Measurements from ENCODE around the gene WDR55. TPM values are rescaled to one million over a fixed set of nuclear protein-coding genes. Genes with fewer than 3 reads are reported as not detected.
"Not testable (repeated sequence)": the region's sequence is repeated elsewhere in the genome, so short reads cannot be mapped to it uniquely, and the experiment has no call there.

Gene WDR55
- total and polyA plus RNA-seq, 12 donors, result 13.3 to 20.8 (median 16.8) TPM

DNA sequence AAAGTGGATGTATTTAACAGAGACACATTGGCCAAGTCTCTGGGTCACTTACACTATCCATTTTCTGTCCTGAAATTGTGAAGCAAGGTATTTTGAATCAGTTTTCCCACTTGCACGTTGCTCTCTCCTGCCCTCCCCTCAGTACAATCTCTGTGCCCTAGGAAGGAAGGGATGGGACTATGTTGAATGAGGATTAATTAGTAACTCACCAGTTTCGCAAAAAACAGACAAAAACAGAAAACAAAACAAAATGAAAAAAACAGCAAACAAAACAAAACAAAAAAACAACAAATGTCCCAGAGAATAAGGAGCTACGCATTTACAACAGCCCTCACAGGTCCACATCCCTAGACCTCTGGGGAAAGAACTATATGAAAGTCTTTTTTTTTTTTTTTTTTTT lies 30.6 kb upstream of the WDR55 start:
- Histone ChIP-seq H3K9me3 (replicated peaks in 1 of 3) (no peaks in the 10 kb centered on the region), H3K4me3 (no peak overlapping the region), H3K27ac (peak overlapping the region in 3 of 5 donors; percentile 55 to 92 (median 85)), H3K4me1 (replicated peaks in 1 of 2) (peaks cover 5 to 45% of the 10 kb centered on the region in 2 donors), H3K36me3 (replicated peaks in 1 of 2) (no peaks in the 10 kb centered on the region), H3K27me3 (no peaks in the 10 kb centered on the region)
- no peak for TF ChIP-seq POLR2A (IDR thresholded peaks at IDR 0.05)
- TF ChIP-seq, protein P1, sequence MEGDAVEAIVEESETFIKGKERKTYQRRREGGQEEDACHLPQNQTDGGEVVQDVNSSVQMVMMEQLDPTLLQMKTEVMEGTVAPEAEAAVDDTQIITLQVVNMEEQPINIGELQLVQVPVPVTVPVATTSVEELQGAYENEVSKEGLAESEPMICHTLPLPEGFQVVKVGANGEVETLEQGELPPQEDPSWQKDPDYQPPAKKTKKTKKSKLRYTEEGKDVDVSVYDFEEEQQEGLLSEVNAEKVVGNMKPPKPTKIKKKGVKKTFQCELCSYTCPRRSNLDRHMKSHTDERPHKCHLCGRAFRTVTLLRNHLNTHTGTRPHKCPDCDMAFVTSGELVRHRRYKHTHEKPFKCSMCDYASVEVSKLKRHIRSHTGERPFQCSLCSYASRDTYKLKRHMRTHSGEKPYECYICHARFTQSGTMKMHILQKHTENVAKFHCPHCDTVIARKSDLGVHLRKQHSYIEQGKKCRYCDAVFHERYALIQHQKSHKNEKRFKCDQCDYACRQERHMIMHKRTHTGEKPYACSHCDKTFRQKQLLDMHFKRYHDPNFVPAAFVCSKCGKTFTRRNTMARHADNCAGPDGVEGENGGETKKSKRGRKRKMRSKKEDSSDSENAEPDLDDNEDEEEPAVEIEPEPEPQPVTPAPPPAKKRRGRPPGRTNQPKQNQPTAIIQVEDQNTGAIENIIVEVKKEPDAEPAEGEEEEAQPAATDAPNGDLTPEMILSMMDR (IDR thresholded peaks at IDR 0.05), result no peak
- DNase-seq, result no peak
- intact Hi-C loops (cut with DNase I), result loop anchor here in 1 of 2 donors (5.0 kb wide), 1 partner anchor 57 kb away; no protein-coding TSS in a partner anchor
- 41 to 62% (median 58%) methylated on average over 3 of the region's 3 CpGs for WGBS, 4 donors

DNA sequence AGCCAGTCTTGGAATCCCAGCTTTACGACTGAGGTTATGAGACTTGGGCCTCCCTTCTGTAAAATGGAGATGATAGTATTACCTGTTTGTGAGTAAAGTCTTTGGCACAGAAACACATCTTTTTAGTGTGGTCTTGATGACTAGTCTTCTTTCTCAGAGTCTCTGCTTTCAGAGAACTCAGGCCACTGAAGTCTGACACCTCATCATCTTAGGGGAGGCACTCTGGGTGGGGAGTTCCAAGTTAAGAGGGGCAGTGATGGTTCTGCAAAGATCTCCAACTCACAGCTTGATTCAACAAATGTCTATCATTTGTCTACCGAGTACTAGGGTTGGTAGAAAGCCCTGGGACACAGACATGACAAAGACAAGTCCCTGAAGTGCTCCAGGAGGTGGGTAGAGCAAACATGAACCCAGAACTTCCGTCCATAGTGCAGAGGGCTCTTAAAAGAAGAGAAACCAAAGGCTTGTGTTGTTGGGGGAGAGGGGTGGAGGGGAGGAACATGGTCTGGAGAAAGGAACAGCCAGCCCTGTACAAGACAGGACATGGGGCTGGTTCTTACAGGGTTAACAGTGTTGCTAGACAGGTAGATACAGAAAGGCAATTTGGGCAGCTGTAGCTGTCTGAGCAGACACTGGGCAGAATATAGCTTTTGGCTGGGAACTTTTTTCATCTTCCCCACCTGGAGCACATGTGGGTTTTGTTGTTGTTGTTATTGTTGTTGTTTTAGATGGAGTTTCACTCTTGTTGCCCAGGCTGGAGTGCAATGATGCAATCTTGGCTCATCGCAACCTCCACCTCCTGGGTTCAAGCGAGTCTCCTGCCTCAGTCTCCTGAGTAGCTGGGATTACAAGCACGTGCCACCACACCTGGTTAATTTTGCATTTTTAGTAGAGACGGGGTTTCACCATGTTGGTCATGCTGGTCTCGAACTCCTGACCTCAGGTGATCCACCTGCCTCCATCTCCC lies 29.1 kb upstream of the WDR55 start:
- H3K4me3 ChIP-seq, result no peak overlapping the region
- intact Hi-C loops (cut with DNase I), result loop anchor here in 1 of 2 donors (5.0 kb wide), 1 partner anchor 78 kb away; the partner anchor contains the start of gene SRA1
- 75 to 87% (median 85%) methylated on average over 8 of the region's 8 CpGs for WGBS, 4 donors
- H3K9me3 ChIP-seq (replicated peaks in 1 of 3), result no peaks in the 10 kb centered on the region
- TF ChIP-seq POLR2A (IDR thresholded peaks at IDR 0.05), result no peak
- TF ChIP-seq, protein P1 (IDR thresholded peaks at IDR 0.05), result no peak
- H3K27ac ChIP-seq, result no peak overlapping the region
- no peaks in the 10 kb centered on the region for H3K27me3 ChIP-seq
- peak in 1 of 7 donors; percentile 33 for DNase-seq
- H3K36me3 ChIP-seq (replicated peaks in 1 of 2), result no peaks in the 10 kb centered on the region
- H3K4me1 ChIP-seq (replicated peaks in 1 of 2), result peaks cover 12 to 39% of the 10 kb centered on the region in 2 donors

DNA sequence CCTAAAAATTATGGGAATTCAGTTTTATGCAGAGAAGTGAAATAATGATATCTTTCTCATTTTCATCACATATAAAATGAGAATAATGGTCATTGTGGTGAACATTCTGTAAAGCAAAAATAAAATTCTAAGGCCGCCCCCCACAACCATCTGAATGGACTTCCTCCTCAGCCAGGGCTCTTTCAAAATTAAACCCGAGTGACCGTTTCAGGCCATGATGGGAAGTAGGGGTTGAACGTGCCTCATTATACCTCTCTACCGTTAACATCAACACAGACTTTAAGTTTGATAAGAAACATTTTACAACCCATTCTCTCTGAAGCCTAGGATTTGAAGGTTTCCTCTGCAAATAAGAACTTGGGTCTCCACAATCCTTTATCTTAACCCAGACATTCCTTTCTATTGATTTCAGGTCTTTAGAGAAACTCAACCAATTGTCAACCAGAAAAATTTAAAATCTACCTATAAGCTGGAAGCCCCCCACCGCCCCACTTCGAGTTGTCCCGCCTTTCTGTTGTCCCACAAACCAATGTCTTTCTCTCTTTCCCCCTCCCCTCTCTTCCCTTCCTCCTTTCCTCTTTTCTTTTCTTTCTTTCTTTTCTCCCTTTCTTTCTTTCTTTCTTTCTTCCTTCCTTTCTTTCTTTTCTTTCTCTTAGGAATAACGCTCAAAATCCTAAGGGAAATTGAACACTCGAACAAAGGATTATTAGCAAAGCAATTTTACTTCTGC lies 27.2 kb upstream of the WDR55 start:
- peaks cover 13 to 26% of the 10 kb centered on the region in 2 donors for H3K4me1 ChIP-seq (replicated peaks in 1 of 2)
- TF ChIP-seq, protein P1 (IDR thresholded peaks at IDR 0.05), result no peak
- no peak for TF ChIP-seq POLR2A (IDR thresholded peaks at IDR 0.05)
- intact Hi-C loops (cut with DNase I), result loop anchor here in 1 of 2 donors (5.0 kb wide), 1 partner anchor 80 kb away; the partner anchor contains the start of gene SRA1

DNA sequence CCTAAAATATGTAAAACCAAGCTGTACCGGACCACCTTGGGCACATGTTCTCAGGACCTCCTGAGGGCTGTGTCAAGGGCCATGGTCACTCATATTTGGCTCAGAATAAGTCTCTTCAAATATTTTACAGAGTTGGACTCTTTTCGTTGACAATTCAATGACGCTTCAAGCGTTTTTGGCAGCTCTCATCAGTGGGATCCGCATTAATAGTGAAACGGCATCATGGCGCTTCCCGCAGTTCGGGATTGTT lies 25.9 kb upstream of the WDR55 start:
- Histone ChIP-seq H3K36me3 (replicated peaks in 1 of 2) (peaks cover 0 to 15% of the 10 kb centered on the region in 2 donors), H3K4me1 (replicated peaks in 1 of 2) (peaks cover 13 to 21% of the 10 kb centered on the region in 2 donors), H3K27ac (peak overlapping the region; percentile 68 to 96 (median 89)), H3K4me3 (peak overlapping the region in 1 of 4 donors; percentile 94)
- DNase-seq; H3K27me3 ChIP-seq; H3K9me3 ChIP-seq (replicated peaks in 1 of 3): not testable (repeated sequence)
- intact Hi-C loops (cut with DNase I), result loop anchor here in 1 of 2 donors (5.0 kb wide), 1 partner anchor 82 kb away; the partner anchor contains the start of gene SRA1
- WGBS, 4 donors, result 7 to 15% (median 10%) methylated on average over 9 of the region's 9 CpGs

More for the DNA sequence above, 27.2 kb upstream of the WDR55 start:
- Histone ChIP-seq H3K9me3 (replicated peaks in 1 of 3) (no peaks in the 10 kb centered on the region), H3K27ac (no peak overlapping the region), H3K36me3 (replicated peaks in 1 of 2) (peaks cover 0 to 2% of the 10 kb centered on the region in 2 donors), H3K4me3 (no peak overlapping the region), H3K27me3 (no peaks in the 10 kb centered on the region)
- DNase-seq, result no peak
- WGBS, 4 donors, result 87 to 92% (median 89%) methylated on average over 10 of the region's 10 CpGs
